HG03342 (cell line): ENCODE results near the gene FRAS1.
"Not testable (repeated sequence)": the region's sequence is repeated elsewhere in the genome, so short reads cannot be mapped to it uniquely, and the experiment has no call there.

Experiments used
- ATAC-seq: cut with Tn5 transposase; IDR thresholded peaks from one replicate; pipeline ENCODE4 v1.9.1; 2021; ENCODE audit warnings: mild to moderate bottlenecking, moderate library complexity; ENCODE audit not compliant: unreplicated experiment

Gene FRAS1

DNA sequence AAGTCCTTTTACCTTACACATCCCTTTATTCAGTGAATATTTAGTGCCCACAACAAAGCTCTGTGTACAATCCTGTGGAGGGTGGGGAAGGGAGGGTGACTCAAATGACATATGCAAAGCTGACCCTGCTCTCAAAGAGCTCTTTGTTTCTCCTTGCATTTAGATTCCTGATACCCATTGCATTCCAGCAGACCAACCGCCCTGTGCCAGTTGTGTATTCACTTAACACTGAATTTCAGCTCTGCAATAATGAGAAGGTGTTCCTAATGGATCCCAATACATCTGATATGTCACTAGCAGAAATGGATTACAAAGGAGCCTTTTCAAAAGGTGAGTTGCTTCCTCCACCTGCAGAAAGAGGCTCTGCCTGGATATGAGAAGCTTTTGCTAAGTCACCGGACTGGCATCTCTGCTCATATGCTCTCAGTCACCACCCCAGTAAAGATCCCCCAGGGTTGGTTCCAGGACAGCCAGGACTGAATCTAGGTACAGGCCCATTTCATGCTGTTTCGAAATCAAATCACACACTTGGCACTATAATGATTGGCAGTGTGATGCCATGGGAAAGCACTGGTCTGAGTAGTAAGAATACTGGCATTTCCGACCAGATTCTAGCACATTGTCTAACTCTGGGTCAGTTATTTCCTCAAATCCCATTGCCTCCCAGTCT, 477.3 kb downstream of the FRAS1 start:
- ATAC-seq = no peak

DNA sequence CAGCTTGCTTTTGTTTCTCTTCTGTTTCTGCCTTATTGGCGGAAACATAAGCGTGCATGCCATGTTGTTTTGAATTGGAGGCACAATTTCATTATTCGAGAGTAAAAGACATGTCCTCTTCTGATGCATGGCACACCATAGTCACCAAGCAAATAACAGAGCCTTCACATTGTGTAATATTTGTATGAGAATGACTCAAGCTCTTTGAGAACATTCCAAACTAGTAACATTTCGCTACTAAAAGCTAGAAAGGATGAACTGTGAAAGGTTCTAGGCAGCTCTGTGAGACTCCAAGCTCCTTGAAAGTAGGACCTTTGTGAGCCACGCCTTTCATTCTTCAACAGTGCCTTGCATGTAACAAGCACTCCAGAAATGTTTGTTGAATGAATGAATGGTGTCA, 485.2 kb downstream of the FRAS1 start:
- ATAC-seq = no peak

- ATAC-seq = no peak
These were observed 486.5 kb downstream of the FRAS1 start for GRCh38 chr4:78543424-78544125.

DNA sequence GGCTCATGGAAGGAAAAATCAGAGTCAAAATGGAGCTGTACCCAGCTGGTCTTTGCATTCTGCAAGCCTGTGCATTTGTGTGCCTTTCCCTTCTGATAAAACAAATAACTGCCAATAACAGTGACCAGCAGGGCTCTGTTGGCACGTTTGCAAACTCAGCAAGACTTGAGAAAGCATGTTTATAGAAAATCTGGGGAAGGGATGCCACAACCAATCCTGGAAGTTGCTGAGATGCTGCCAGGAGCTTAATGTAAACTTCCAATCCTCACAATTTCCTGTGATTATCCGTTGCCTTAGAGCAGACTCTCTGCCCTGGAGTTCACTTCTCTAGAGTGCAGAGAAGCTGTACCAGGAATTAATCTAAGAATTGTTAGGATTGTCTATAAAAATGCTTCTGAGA, 487.6 kb downstream of the FRAS1 start:
- ATAC-seq = no peak

DNA sequence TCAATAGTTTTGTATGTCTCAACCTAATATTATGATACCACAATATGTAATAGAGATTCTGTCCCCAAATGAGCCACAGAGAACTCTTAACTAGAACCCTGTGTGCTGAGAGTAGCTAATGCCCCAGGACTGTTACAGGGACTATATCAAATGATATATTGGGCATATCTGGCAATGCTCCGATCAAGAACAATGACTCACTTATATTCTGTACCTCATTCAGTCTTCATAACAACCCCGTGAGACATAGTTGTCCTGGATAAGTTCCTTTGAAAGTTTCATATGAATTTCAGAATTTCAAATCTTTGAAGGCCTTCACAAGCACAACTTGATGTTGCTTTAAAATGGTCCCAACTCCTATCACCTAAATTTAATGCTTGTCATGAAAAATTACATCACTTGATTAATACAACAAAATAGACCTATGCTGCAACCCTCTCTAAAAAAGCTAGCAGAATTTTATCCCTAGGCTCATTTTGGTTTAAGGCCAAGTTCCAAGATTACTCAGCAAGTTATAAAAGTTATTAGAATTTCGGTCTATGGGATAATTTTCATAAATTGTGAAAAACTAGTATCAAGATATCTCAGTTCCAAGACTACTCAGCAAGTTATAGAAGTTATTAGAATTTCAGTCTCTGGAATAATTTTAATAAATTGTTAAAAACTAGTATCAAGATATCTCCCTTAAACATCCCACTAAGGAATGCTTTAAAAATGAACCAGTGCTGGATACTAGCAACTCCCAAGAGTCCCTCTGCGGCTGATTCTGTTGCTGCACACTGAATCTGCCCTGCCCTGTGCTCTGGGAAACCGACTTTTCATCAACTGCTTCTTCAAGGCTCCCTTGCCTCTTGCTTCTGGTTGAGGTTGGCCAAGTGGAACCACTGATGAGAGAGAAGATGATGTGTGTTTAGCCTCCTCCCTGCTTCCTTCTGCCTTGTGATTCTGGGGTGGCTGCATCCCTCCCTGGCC, 488.4 kb downstream of the FRAS1 start:
- ATAC-seq = no peak

- ATAC-seq = not testable (repeated sequence)
These were observed 490.8 kb downstream of the FRAS1 start for GRCh38 chr4:78547899-78548298.

- ATAC-seq = not testable (repeated sequence)
These were observed 491.8 kb downstream of the FRAS1 start for GRCh38 chr4:78548889-78549288.

DNA sequence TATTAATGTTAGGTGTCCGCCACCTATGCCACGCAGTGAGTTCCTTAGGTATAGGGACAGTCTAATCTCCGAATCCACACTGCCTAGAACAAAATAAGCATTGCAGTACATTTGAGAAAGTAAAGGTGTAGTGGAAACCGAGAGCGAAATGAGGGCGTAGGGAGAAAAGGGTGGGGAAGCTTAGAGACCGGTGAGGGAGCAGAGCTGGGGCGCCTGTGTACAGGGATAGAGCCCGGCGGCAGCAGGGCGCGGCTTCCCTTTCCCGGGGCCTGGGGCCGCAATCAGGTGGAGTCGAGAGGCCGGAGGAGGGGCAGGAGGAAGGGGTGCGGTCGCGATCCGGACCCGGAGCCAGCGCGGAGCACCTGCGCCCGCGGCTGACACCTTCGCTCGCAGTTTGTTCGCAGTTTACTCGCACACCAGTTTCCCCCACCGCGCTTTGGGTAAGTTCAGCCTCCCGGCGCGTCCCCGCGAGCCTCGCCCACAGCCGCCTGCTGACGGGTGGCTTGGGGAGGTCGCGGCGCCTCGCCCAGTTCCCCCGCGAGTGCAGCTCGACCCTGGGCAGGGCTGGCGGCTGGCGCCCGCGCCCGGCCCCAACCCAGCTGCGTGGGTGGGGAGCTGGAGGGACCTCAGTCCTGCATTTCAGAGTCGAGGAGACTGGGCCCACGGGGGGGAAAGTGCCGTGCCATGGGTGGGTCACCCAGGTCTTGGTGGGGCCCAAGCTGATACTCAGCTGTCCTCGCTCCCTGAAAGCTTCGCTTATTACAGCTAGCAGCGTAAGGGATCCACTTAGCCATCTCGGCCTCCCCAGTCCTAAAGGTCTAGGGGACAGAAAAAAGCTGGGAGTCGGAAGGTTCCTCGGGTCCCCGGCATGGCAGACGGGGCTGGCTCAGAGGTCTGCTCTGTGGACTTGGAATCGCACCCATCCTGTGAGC, 494.6 kb downstream of the FRAS1 start, which contains the start of gene ANXA3:
Gene ANXA3 (plus strand): TSS at position 351 of the 932 bp plus-strand sequence. CDS start 2,704 bp downstream, outside the sequence.
- ATAC-seq = peak; percentile 53

DNA sequence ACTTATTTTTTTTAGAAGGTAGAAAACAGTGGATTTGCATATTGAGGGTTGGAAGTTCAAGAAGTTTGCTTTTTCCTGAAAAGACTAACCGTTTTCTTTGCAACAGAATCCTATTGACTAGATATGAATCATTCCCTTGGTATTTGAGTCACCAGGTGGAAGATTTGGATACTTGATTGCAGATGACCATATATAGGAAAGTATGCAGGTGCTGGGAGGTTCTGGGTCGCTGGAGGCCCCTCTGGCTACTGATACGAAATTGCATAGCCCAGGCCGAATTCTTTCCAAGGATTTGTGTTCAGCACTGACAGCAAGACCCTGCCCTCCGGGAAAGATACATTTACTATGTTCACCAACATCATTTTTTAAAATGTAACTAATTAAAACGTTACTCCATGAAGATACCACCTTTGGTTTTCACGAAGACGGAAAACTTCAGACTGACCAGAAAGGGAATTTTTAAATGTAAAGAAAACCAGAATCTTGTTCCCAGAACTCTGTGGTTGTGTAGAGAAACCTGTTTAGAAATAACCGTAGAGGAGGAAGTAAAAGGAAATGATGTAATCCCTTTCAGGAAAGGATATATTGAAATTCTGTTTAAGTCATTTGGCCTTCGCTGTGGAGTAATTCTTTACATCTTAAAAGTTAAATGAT, 495.4 kb downstream of the FRAS1 start:
- ATAC-seq = no peak

DNA sequence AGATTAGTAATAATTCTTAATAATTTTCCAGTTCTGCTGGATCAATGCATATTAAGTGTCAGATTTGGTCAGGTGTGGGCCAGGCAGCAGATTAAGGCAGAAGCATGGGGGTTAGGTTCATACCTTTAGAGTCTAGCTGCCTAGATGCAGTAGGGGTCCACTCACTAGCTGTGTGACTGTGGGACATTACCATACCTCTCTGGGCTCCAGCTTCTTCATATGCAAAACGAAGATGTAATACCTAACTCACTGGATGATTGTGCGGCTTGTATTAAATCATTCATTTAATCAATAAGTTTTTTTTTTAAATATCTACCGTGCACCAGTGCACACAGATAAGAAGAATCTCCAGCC, 495.9 kb downstream of the FRAS1 start:
- ATAC-seq = no peak

DNA sequence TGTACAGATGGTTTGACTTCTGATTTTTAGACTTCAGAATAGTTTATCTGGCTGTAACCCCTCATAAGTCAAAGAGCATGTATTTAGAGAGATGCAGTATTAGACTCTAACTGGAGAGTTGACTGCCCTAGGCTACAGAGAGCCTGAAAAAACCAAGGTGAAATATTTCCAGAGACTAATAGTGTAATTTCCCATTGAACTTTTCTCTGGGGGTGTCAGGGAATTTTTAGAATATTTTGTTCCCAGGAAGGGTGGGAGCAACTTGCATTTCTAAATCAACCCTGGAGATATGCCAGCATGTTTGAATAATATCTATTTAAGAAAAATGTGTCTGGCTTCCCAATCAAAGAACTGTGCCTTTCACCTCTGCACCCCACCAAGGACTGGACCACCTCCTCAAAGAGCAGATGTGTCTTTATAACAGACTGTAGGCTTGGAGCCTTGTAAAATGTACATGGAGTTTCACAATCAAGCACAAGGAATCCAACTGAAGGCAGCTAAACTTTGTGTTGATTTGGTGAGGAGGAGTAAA, 496.5 kb downstream of the FRAS1 start:
- no peak for ATAC-seq

DNA sequence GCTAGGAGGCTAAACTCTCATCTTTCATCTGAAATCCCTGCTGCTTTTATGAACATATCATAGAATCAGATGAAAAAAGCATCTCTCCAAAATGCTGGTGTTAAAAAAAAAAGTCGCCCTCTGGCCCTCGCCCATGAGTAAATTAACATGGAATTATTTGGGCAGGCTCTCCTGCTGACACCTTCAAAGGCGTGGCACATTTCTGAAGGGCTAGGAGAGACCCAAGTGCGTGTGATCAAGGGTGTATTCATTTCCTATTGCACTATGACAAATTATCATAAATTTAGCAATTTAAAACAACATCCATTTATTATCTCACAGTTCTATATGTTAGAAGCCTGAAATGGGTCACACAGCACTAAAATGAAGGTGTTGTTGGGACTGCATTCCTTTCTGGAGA, 499.5 kb downstream of the FRAS1 start:
- no peak for ATAC-seq

DNA sequence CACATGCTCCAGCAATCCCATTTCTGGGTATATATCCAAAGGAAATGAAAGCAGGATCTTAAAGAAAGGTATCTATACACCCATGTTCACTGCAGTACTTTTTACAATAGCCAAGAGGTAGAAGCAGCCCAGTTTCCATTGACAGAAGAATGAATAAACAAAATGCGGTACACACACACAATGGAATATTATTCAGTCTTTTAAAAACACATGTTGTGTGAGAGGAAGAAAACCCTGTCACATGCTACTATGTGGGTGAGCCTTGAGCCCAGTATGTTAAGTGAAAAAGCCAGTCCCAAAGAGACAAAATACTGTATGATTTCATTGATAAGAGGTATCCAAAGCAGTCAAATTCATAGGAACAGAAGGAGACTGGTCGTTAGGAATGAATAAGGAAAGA, 500.7 kb downstream of the FRAS1 start:
- ATAC-seq = no peak

- no peak for ATAC-seq
These were observed 501.3 kb downstream of the FRAS1 start for GRCh38 chr4:78558410-78558809.

- ATAC-seq = no peak
These were observed 503.3 kb downstream of the FRAS1 start for GRCh38 chr4:78560296-78560963.

DNA sequence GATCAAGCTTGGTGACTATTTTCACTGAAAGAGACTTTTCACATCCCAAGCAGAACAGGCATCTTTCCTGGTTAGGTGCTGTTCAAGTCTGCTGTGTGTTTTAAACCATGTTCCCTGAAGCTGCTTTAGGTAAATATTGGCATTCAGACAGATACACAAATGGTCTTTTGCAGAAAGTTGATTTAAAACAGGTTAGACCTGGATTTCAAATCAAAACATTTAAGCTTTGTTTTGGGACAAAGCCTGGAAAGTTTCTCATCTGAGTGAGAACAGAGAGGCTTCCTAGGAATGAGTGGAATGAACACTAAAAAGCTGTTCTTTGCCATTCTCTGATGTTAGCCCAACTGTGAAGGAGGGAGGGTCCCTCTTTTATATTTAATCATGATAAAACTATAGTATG, 504.6 kb downstream of the FRAS1 start:
- no peak for ATAC-seq

DNA sequence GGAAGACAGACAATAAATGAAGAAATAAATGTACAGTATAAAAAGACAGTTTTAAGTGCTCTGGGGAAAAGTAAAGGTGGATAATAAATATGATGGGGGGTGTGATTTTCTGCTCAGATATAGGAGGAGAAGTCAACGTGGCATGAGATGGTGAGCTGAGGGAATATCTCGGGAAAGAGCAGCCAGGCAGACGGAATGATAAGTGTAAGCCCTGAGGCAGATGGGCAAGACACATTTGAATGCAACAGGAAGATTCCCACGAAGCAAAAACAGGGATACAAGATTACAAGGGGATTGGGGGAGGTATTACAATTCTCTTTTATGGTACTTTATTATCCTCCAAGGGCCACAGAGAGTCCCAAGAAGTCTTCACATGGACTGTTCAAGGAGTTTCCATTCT, 505.6 kb downstream of the FRAS1 start:
- no peak for ATAC-seq

GRCh38 chr4:78565971-78566372, 508.8 kb downstream of the FRAS1 start:
- no peak for ATAC-seq
